AG04449 (cell line): ENCODE measurements around the gene PIWIL4.

Experiments
- CTCF ChIA-PET: fragments of 350-600 bp; formaldehyde crosslinking; extraction: SDS; loops from one replicate; lab custom pipeline; 2021; ENCODE audit warnings: antibody characterized with exemption; lab: Yijun Ruan, JAX
- POLR2A ChIA-PET: fragments of 400-600, 350-600 bp; formaldehyde crosslinking; extraction: SDS; loops from one replicate; lab custom pipeline; 2020; ENCODE audit warnings: antibody characterized with exemption, inconsistent platforms; lab: Yijun Ruan, JAX
- DNase-seq: peaks from one replicate; pipeline ENCODE4 v3.0.0-alpha.2; 2010; ENCODE audit warnings: low read depth, low spot score
- H3K4me3 ChIP-seq: 2 replicates; pipeline ENCODE4 v1.5.1; 2011; ENCODE audit warnings: low read depth, mild to moderate bottlenecking, control low read depth, low read length
- TF ChIP-seq, protein P1 (sequence below): IDR thresholded peaks from one replicate; pipeline ENCODE4 v1.5.1; 2011; ENCODE audit warnings: mild to moderate bottlenecking, moderate library complexity, low read length, control low read depth, inconsistent platforms; ENCODE audit not compliant: insufficient read depth; ENCODE audit errors: missing control alignments

The PIWIL4 gene

DNA sequence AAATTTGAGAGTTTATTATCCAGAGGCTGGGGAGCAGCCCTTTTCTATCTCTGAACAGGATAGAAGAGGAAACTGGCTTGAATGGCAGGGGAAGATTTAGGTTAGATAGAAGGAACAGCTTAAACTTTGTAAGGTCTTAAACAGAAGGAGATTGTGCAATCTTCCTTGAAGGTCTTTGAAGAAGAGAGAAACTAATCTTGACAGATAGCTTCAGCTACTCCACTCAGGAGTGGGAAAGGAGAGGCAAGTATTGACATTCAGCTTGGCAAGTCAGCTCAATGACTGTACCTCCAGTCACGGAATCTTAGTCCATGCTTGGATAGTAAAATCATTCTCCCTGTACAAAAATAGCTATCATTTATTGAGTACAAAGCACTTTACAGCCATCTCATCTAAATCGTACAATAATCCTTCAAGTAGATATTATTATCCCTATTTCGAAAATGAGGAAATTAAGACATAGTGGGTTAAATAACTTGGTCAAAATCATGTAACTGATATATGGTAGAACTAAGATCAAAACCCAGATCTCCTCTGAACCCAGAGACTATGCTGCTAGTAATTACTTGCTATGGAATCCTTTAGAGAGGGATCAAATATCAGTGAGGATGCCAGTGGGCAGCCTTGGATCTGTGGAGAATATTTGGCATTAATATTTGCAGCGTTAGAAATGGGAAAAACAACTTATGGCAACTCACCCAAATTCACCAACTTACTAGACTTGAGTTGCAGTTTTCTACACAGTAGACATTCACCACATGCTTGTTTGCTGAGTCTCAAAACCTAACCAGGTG, 40.3 kb upstream of the PIWIL4 start:
- POLR2A ChIA-PET: interaction anchor here (0.5 to 0.6 kb wide), 2 partner anchors 398 to 712 kb away, joined by 3 read pairs; partner anchors contain the start of gene PANX1
- H3K4me3 ChIP-seq: no peak overlapping the region
- TF ChIP-seq, protein P1, sequence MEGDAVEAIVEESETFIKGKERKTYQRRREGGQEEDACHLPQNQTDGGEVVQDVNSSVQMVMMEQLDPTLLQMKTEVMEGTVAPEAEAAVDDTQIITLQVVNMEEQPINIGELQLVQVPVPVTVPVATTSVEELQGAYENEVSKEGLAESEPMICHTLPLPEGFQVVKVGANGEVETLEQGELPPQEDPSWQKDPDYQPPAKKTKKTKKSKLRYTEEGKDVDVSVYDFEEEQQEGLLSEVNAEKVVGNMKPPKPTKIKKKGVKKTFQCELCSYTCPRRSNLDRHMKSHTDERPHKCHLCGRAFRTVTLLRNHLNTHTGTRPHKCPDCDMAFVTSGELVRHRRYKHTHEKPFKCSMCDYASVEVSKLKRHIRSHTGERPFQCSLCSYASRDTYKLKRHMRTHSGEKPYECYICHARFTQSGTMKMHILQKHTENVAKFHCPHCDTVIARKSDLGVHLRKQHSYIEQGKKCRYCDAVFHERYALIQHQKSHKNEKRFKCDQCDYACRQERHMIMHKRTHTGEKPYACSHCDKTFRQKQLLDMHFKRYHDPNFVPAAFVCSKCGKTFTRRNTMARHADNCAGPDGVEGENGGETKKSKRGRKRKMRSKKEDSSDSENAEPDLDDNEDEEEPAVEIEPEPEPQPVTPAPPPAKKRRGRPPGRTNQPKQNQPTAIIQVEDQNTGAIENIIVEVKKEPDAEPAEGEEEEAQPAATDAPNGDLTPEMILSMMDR: no peak
- no peak for DNase-seq
- CTCF ChIA-PET: interaction anchor here (1.3 to 13.7 kb wide), 6 partner anchors 9 to 78 kb away, joined by 3 to 270 read pairs (median 5); no protein-coding TSS in a partner anchor

DNA sequence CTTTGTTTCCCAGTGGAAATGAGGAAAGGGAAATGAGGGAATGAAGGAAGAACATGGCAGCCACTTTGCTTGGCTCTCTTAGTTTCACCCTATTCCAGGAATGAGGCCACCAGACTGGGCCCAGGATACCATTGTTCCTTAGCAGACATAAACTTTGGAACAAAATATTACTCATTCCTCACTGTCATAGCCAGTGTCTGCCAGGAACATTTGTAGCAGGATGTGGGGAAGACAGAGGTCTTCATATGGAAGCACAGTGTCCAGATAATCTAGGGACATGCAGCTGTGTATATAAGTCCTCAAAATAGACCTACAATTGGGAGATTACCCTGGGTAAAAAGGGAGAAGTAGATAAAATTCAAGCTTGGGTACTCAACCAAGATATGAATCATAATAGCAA, 38.6 kb upstream of the PIWIL4 start:
- ChIA-PET CTCF (interaction anchor here (2.3 kb wide), 1 partner anchor 75 kb away, joined by 8 read pairs; no protein-coding TSS in a partner anchor), POLR2A (no interaction called here)

DNA sequence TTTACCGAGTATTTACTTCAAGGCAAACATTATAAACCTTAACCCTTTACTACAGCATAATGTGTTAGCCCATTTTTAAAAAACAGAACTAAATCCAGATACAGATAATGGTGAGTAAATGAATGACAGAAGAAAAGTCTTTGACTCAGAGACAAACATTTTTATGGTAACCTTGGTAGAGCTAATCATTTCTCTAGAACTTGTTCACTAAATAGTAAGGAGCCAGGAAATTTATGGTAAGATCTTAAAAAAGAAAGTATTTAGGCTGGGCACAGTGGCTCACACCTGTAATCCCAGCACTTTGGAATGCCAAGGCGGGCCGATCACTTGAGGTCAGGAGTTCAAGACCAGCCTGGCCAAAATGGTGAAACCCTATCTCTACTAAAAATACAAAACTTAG, 35.0 kb upstream of the PIWIL4 start:
- TF ChIP-seq, protein P1: no peak
- DNase-seq: no peak
- CTCF ChIA-PET: interaction anchor here (4.5 to 4.7 kb wide), 2 partner anchors 12 to 71 kb away, joined by 24 to 39 read pairs; no protein-coding TSS in a partner anchor
- POLR2A ChIA-PET: no interaction called here
- no peak overlapping the region for H3K4me3 ChIP-seq

More for the DNA sequence above, 38.6 kb upstream of the PIWIL4 start:
- H3K4me3 ChIP-seq: no peak overlapping the region
- TF ChIP-seq, protein P1: no peak
- no peak for DNase-seq

DNA sequence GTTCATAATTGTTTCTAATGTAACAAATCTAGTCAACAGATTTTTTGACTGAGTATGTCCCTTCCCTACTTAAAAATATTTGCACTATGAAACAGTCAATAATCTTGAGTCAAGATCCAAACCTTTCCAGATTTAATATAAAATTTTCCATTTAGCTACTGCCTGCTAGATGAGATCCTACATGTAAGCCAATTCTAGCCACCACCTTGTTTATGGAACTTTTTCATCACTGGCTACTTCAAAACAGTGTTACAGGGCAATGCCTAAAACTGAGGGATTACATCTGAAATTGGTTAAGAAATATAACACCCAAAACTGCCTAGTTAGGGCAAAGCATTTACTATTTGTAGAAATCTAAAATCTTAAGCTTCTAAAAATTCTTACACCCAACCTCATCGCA, 34.0 kb upstream of the PIWIL4 start:
- DNase-seq: no peak
- CTCF ChIA-PET: interaction anchor here (0.7 to 4.7 kb wide), 6 partner anchors 10 to 638 kb away, joined by 3 to 39 read pairs (median 4); no protein-coding TSS in a partner anchor
- TF ChIP-seq, protein P1: no peak
- POLR2A ChIA-PET: no interaction called here
- H3K4me3 ChIP-seq: no peak overlapping the region

DNA sequence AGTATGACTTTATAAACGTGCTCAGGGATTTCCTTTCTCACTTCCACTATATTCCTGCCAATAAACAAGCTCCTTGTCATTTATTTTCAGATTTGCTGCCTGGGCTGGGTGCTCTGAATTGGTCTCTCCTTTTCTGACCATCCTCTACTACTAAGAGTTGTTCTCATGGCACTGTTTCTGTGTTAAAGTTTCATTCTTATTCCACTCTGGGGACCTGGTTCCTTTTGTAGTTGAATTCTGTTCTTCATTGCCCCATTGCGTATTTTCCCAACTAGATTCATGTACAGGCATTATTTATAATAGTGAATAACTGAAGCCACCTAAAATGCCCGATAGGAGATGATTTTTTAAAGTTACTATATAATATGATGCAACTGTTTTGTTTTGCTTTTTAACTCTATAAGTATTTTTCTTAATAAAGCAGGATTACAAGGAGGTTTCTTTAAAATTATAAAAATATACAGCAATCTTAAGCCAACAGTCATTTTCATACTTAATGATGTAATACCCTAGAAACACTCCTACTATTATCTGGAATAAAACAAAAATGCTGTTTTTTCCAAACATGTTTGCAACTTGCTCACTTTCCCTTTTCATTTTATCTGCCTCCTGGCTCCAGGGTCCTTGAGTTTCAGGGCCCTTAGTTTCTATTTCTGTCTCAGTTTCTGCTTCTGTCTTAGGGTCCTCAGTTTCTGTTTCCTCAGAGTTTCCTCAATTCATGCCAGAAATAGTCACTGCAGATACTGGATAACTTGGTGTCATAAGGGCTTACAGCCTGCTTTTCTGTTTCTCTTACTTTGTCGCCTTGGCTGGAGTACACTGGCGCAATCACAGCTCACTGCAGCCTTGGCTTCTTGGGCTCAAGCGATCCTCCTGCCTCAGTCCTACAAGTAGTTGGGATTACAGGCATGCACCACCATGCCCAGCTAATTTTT, 33.2 kb upstream of the PIWIL4 start:
- no peak for DNase-seq
- CTCF ChIA-PET: interaction anchor here (1.0 to 4.7 kb wide), 6 partner anchors 11 to 70 kb away, joined by 3 to 39 read pairs (median 14); no protein-coding TSS in a partner anchor
- POLR2A ChIA-PET: no interaction called here
- TF ChIP-seq, protein P1: no peak
- no peak overlapping the region for H3K4me3 ChIP-seq
